GM18502 (cell line): ENCODE data around the gene RALGDS.
"Not testable (repeated sequence)": the region's sequence is repeated elsewhere in the genome, so short reads cannot be mapped to it uniquely, and the experiment has no call there.

Source experiments
- ATAC-seq: cut with Tn5 transposase; IDR thresholded peaks from one replicate; pipeline ENCODE4 v1.9.1; 2021; ENCODE audit warnings: mild to moderate bottlenecking; ENCODE audit not compliant: unreplicated experiment, poor library complexity

Gene RALGDS

GRCh38 chr9:133121198-133121914, at the start of gene RALGDS:
TSS of gene RALGDS (minus strand) at chr9:133121240. CDS start at chr9:133121154, 86 bp downstream.
- peak; percentile 63 for ATAC-seq

GRCh38 chr9:133170716-133171115, 49.7 kb upstream of the RALGDS start:
- no peak for ATAC-seq

GRCh38 chr9:133169687-133170086, 48.6 kb upstream of the RALGDS start:
- not testable (repeated sequence) for ATAC-seq

- ATAC-seq = no peak
Observed at GRCh38 chr9:133169102-133169501, 48.1 kb upstream of the RALGDS start.

- ATAC-seq = no peak
Observed at GRCh38 chr9:133168432-133168831, 47.4 kb upstream of the RALGDS start.

GRCh38 chr9:133167769-133168168, 46.7 kb upstream of the RALGDS start:
- ATAC-seq = no peak

GRCh38 chr9:133167096-133167730, 46.2 kb upstream of the RALGDS start:
- no peak for ATAC-seq

GRCh38 chr9:133166392-133166791, 45.4 kb upstream of the RALGDS start:
- ATAC-seq = no peak

GRCh38 chr9:133165452-133165730, 44.4 kb upstream of the RALGDS start:
- no peak for ATAC-seq

- no peak for ATAC-seq
Observed at GRCh38 chr9:133164191-133164590, 43.2 kb upstream of the RALGDS start.

GRCh38 chr9:133163504-133164172, 42.6 kb upstream of the RALGDS start, which contains the start of gene GBGT1:
TSS of gene GBGT1 (minus strand) at chr9:133163914. CDS start at chr9:133162412, 1,502 bp downstream.
- peak; percentile 45 for ATAC-seq

GRCh38 chr9:133162861-133163503, 41.9 kb upstream of the RALGDS start:
- no peak for ATAC-seq

GRCh38 chr9:133161547-133161950, 40.5 kb upstream of the RALGDS start:
- ATAC-seq = no peak

GRCh38 chr9:133160742-133161546, 39.9 kb upstream of the RALGDS start:
- no peak for ATAC-seq

- no peak for ATAC-seq
Observed at GRCh38 chr9:133158695-133159094, 37.7 kb upstream of the RALGDS start.

GRCh38 chr9:133155156-133155555, 34.1 kb upstream of the RALGDS start:
- ATAC-seq = no peak

- ATAC-seq = no peak
Observed at GRCh38 chr9:133154097-133154989, 33.3 kb upstream of the RALGDS start.

GRCh38 chr9:133153227-133154096, 32.4 kb upstream of the RALGDS start:
- ATAC-seq = no peak
